Sciatic nerve (tissue), 2 donors: Measurements from ENCODE around the gene ASB1. TPM values are rescaled to one million over a fixed set of nuclear protein-coding genes. Genes with fewer than 3 reads are reported as not detected.
"Not testable (repeated sequence)": the region's sequence is repeated elsewhere in the genome, so short reads cannot be mapped to it uniquely, and the experiment has no call there.

Experiments used
- ATAC-seq: fragments of 200-7000 bp; cut with Tn5 transposase; one replicate; pipeline ENCODE4 v1.9.1; 2020; ENCODE audit warnings: mild to moderate bottlenecking, moderate library complexity
- DNase-seq: peaks from one replicate; pipeline ENCODE4 v3.0.0-alpha.2; 2020; ENCODE audit warnings: low spot score
- intact Hi-C: fragments of 100-400 bp; cut with DNase I; formaldehyde crosslinking; loops from one replicate; pipeline ENCODE4 v1.14.2; 2022
- total RNA-seq: library from RNA; stranded (reverse); fragmentation: NEBNext Ultra II Directional; extraction: Animal tissue kit (Norgen Biotek cat#: 25700); gene quantifications from one replicate; pipeline ENCODE4 v1.2.1, GENCODE V29; 2021
- donor health status: DM: no; HTN: no; CAD: no.
- donor health status: DM: no; HTN: no; CAD: no.

The ASB1 gene
- total RNA-seq, 1 donor from 2014 or later: 38.1 TPM

GRCh38 chr2:238438856-238439849, 12.4 kb downstream of the ASB1 start:
- peak; percentile 79 for ATAC-seq
- no peak for DNase-seq
- intact Hi-C loops: no loop called here

GRCh38 chr2:238439917-238440316, 13.2 kb downstream of the ASB1 start:
- intact Hi-C loops: no loop called here
- ATAC-seq (no peak), DNase-seq (no peak)

- DNase-seq (no peak), ATAC-seq (no peak)
- intact Hi-C loops: no loop called here
Measured at GRCh38 chr2:238440331-238440730, 13.6 kb downstream of the ASB1 start.

- no peak for DNase-seq
- ATAC-seq: no peak
- intact Hi-C loops: no loop called here
Measured at GRCh38 chr2:238440767-238441166, 14.0 kb downstream of the ASB1 start.

- DNase-seq (no peak), ATAC-seq (no peak)
- intact Hi-C loops: no loop called here
Measured at GRCh38 chr2:238441262-238442114, 14.8 kb downstream of the ASB1 start.

GRCh38 chr2:238442257-238442656, 15.5 kb downstream of the ASB1 start:
- DNase-seq, intact Hi-C loops, ATAC-seq: not testable (repeated sequence)

- intact Hi-C loops: no loop called here
- ATAC-seq (no peak), DNase-seq (peak; percentile 50)
Measured at GRCh38 chr2:238444242-238444641, 17.5 kb downstream of the ASB1 start.

GRCh38 chr2:238445409-238446190, 18.9 kb downstream of the ASB1 start:
- intact Hi-C loops: no loop called here
- DNase-seq (no peak), ATAC-seq (no peak)

GRCh38 chr2:238446371-238446770, 19.6 kb downstream of the ASB1 start:
- no peak for ATAC-seq
- intact Hi-C loops: no loop called here
- DNase-seq: no peak

GRCh38 chr2:238448031-238448955, 21.6 kb downstream of the ASB1 start:
- ATAC-seq (no peak), DNase-seq (no peak)
- intact Hi-C loops: no loop called here

- no peak for DNase-seq
- ATAC-seq: peak; percentile 9
- intact Hi-C loops: no loop called here
Measured at GRCh38 chr2:238449241-238449640, 22.5 kb downstream of the ASB1 start.

- ATAC-seq: peak; percentile 97
- DNase-seq: peak; percentile 81
- intact Hi-C loops: no loop called here
Measured at GRCh38 chr2:238449909-238450417, 23.2 kb downstream of the ASB1 start.

- intact Hi-C loops: no loop called here
- DNase-seq (no peak), ATAC-seq (peak; percentile 56)
Measured at GRCh38 chr2:238450440-238450861, 23.7 kb downstream of the ASB1 start.

- no peak for ATAC-seq
- no peak for DNase-seq
- intact Hi-C loops: no loop called here
Measured at GRCh38 chr2:238453842-238454241, 27.1 kb downstream of the ASB1 start.

- DNase-seq (no peak), ATAC-seq (no peak)
- intact Hi-C loops: no loop called here
Measured at GRCh38 chr2:238456449-238456848, 29.7 kb downstream of the ASB1 start.

GRCh38 chr2:238456970-238457926, 30.5 kb downstream of the ASB1 start:
- ATAC-seq: no peak
- DNase-seq: no peak
- intact Hi-C loops: no loop called here

GRCh38 chr2:238457927-238458324, 31.2 kb downstream of the ASB1 start:
- intact Hi-C loops: no loop called here
- no peak for DNase-seq
- ATAC-seq: peak; percentile 87
